Astrocyte of the cerebellum (primary cell): ENCODE results near the gene TAT.

Experiments
- DNase-seq: peaks from one replicate; pipeline ENCODE4 v3.0.0-alpha.2; 2011; ENCODE audit warnings: low read depth
- H3K4me3 ChIP-seq: 2 replicates; pipeline ENCODE4 v1.5.1; 2011; ENCODE audit warnings: mild to moderate bottlenecking, low read depth, low read length, moderate library complexity
- CTCF ChIP-seq: IDR thresholded peaks from 2 replicates; pipeline ENCODE4 v1.5.1; 2012; ENCODE audit warnings: low read length, low read depth, moderate library complexity, mild to moderate bottlenecking; ENCODE audit errors: missing control alignments
- in situ Hi-C: cut with HindIII; loops from 2 replicates; pipeline ENCODE4 v1.10.0; 2017; ENCODE audit warnings: low sequenced_read_pairs

Gene TAT

GRCh38 chr16:71524566-71525553, 52.0 kb downstream of the TAT start:
- in situ Hi-C loops: no loop called here
- no peak for DNase-seq
- no peak overlapping the region for H3K4me3 ChIP-seq
- TF ChIP-seq CTCF: no peak

GRCh38 chr16:71520550-71520949, 56.3 kb downstream of the TAT start:
- H3K4me3 ChIP-seq: no peak overlapping the region
- in situ Hi-C loops: no loop called here
- no peak for DNase-seq
- no peak for TF ChIP-seq CTCF
